OCI-LY3 (cell line): ENCODE results near the gene RAD54L2.
"Not testable (repeated sequence)": the region's sequence is repeated elsewhere in the genome, so short reads cannot be mapped to it uniquely, and the experiment has no call there.

ENCODE experiments used
- H2AFZ ChIP-seq: fragments of 200-600, 300-600 bp; shearing (Covaris generic); 2 replicates; pipeline ENCODE4 v1.6.0; 2014; ENCODE audit warnings: antibody characterized with exemption, low read depth, low read length
- H3K27ac ChIP-seq: fragments of 200-600, 300-600 bp; sonication (generic); 2 replicates; pipeline ENCODE4 v1.5.1; 2014; ENCODE audit warnings: mild to moderate bottlenecking, low read length, moderate library complexity, mixed read lengths
- H3K27me3 ChIP-seq: fragments of 200-600, 300-600 bp; sonication (generic); 2 replicates; pipeline ENCODE4 v1.6.1; 2014; ENCODE audit warnings: low read depth, low read length, mixed read lengths
- H3K36me3 ChIP-seq: fragments of 200-600, 300-600 bp; sonication (generic); replicated peaks from 2 replicates; pipeline ENCODE3; 2014; ENCODE audit warnings: low read depth, low read length, mixed read lengths
- H3K4me1 ChIP-seq: fragments of 300-600, 200-600 bp; sonication (generic); 2 replicates; pipeline ENCODE4 v1.6.1; 2014; ENCODE audit warnings: low read length, mixed read lengths
- H3K4me2 ChIP-seq: fragments of 200-600, 300-600 bp; sonication (generic); 2 replicates; pipeline ENCODE4 v1.6.1; 2014; ENCODE audit warnings: low read length, mixed read lengths
- H3K4me3 ChIP-seq: fragments of 300-600, 200-600 bp; sonication (generic); 2 replicates; pipeline ENCODE4 v1.5.1; 2014; ENCODE audit warnings: antibody characterized with exemption, mild to moderate bottlenecking, low read length, moderate library complexity
- H3K79me2 ChIP-seq: fragments of 300-600, 200-600 bp; shearing (Covaris generic); 2 replicates; pipeline ENCODE4 v1.6.1; 2014; ENCODE audit warnings: mild to moderate bottlenecking, low read length, mixed read lengths
- H3K9ac ChIP-seq: fragments of 300-600, 200-600 bp; shearing (Covaris generic); 2 replicates; pipeline ENCODE4 v1.6.0; 2014; ENCODE audit warnings: mild to moderate bottlenecking, low read length, moderate library complexity
- H3K9me3 ChIP-seq: fragments of 200-600, 300-600 bp; shearing (Covaris generic); 2 replicates; pipeline ENCODE4 v1.6.1; 2014; ENCODE audit warnings: low read length, mixed read lengths; ENCODE audit not compliant: insufficient read depth
- H4K20me1 ChIP-seq: fragments of 200-600, 300-600 bp; sonication (generic); 2 replicates; pipeline ENCODE4 v1.6.1; 2016; ENCODE audit warnings: low read length, mixed read lengths; ENCODE audit not compliant: insufficient read depth
- EZH2phosphoT487 ChIP-seq: fragments of 200-600 bp; shearing (Covaris generic); IDR thresholded peaks from 2 replicates; pipeline ENCODE4 v1.6.1; 2018; ENCODE audit warnings: antibody characterized with exemption, mixed run types, low read depth
- TF ChIP-seq, protein P1 (sequence below): fragments of 200-600, 300-600 bp; sonication (generic); IDR thresholded peaks from 2 replicates; pipeline ENCODE4 v1.5.1; 2014; ENCODE audit warnings: antibody characterized with exemption, low read length, low read depth

The RAD54L2 gene

DNA sequence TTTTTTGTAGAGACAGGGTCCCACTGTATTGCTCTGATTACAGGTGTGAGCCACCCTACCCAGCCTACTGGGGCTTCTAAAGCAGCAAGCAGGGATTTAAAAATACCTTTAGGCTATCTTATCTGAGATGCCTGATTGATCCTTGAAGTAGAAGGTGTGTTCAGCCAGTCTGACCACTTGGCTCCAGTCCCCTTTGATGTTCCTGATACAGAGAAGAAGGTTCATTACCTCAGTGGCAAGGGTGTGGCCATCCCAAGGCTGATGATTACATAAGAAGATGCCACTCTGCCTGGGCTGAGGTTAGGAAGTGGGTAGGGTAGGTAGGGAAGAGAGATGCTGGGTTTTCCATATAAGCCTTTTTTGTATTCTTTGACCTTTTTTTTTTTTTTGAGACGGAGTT lies 27.5 kb upstream of the RAD54L2 start:
- Histone ChIP-seq H3K4me1 (no peaks in the 10 kb centered on the region), H3K4me2 (no peak overlapping the region), H3K27me3 (no peaks in the 10 kb centered on the region), H3K27ac (no peak overlapping the region), H3K36me3 (no peaks in the 10 kb centered on the region), H3K79me2 (no peaks in the 10 kb centered on the region), H3K9ac (no peak overlapping the region), H3K9me3 (no peaks in the 10 kb centered on the region), H3K4me3 (no peak overlapping the region), H4K20me1 (no peaks in the 10 kb centered on the region), H2AFZ (no peak overlapping the region)
- TF ChIP-seq, protein P1, sequence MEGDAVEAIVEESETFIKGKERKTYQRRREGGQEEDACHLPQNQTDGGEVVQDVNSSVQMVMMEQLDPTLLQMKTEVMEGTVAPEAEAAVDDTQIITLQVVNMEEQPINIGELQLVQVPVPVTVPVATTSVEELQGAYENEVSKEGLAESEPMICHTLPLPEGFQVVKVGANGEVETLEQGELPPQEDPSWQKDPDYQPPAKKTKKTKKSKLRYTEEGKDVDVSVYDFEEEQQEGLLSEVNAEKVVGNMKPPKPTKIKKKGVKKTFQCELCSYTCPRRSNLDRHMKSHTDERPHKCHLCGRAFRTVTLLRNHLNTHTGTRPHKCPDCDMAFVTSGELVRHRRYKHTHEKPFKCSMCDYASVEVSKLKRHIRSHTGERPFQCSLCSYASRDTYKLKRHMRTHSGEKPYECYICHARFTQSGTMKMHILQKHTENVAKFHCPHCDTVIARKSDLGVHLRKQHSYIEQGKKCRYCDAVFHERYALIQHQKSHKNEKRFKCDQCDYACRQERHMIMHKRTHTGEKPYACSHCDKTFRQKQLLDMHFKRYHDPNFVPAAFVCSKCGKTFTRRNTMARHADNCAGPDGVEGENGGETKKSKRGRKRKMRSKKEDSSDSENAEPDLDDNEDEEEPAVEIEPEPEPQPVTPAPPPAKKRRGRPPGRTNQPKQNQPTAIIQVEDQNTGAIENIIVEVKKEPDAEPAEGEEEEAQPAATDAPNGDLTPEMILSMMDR, result no peak
- TF ChIP-seq EZH2phosphoT487, result no peak

DNA sequence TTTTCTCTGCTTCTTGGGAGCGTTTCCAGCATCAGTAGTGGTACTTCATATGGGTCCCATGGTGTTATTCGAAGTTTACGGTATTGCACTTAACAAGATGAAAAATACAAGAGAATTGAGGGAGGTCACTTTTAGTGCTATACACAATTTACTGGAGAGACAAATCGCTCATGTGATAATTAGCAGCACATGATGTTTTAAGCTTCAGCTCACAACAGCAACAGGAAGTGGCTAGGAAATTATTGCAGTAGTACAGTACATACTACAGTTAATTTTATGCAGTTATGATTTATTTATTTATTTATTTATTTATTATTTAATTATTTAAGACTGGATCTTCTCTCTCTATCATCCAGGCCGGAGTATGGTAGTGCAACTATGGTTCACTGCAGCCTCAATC lies 24.3 kb upstream of the RAD54L2 start:
- no peak overlapping the region for H3K4me3 ChIP-seq
- no peaks in the 10 kb centered on the region for H3K36me3 ChIP-seq
- no peaks in the 10 kb centered on the region for H3K4me1 ChIP-seq
- no peak overlapping the region for H3K4me2 ChIP-seq
- no peak overlapping the region for H3K9ac ChIP-seq
- no peak overlapping the region for H2AFZ ChIP-seq
- no peaks in the 10 kb centered on the region for H3K27me3 ChIP-seq
- no peaks in the 10 kb centered on the region for H4K20me1 ChIP-seq
- H3K27ac ChIP-seq, result no peak overlapping the region
- no peaks in the 10 kb centered on the region for H3K9me3 ChIP-seq
- TF ChIP-seq EZH2phosphoT487, result no peak
- TF ChIP-seq, protein P1, result no peak
- H3K79me2 ChIP-seq, result no peaks in the 10 kb centered on the region

DNA sequence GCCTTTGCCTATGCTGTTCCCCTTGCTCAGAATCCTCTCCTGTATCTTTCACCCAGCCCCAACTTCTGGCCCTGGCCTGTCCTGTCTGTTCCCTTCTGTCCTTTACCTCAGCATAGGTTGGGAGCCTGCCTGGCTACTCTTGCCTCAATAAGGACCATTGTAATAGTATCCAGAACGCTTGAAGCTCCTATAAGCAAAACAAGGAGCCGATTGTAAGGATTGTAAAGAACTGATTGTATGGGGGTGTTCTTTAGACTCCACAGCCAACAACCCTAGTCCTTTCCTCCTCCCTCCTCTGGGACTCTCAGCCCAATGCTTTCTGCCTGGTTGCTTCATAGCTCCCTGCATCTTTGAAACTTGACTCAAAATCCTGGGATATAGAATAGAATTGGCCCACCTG lies 18.7 kb upstream of the RAD54L2 start:
- TF ChIP-seq, protein P1, result no peak
- TF ChIP-seq EZH2phosphoT487, result no peak
- Histone ChIP-seq H3K27ac (no peak overlapping the region), H3K27me3 (no peaks in the 10 kb centered on the region; the same call in 1 of the 2 replicates), H4K20me1 (no peaks in the 10 kb centered on the region), H3K9me3 (no peaks in the 10 kb centered on the region), H3K79me2 (no peaks in the 10 kb centered on the region), H3K4me3 (no peak overlapping the region), H3K4me2 (no peak overlapping the region), H2AFZ (no peak overlapping the region), H3K9ac (no peak overlapping the region), H3K36me3 (no peaks in the 10 kb centered on the region), H3K4me1 (peaks cover 13% of the 10 kb centered on the region)

DNA sequence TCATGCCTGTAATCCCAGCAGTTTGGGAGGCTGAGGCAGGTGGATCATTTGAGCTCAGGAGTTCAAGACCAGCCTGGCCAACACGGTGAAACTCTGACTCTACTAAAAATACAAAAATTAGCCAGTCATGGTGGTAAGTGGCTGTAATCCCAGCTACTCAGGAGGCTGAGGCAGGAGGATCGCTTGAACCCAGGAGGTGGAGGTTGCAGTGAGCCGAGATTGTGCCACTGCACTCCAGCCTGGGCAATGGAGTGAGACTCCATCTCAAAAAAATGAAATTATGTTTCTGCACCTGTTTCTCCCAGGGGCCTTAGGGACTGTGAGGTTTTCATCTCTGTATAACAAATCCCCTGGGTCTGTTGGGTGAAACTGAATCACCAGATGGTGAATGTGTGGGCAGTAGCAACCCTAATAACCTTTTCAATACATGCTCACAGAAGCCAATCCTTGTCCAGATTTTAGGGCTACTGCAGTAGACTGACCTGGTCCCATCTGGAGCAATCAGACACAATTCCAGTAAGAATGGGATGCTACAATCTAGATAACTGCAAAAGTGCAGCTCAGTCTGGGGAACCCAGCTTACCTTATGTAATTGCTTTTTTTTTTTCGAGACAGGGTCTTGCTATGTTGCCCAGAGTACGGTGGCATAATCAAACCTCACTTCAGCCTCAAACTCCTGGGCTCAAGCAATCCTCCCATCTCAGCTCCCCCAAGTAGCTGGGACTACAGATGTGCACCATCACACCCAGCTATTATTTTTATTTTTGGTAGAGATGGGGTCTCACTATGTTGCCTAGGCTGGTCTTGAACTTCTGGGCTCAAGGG lies 17.4 kb upstream of the RAD54L2 start:
- H3K36me3 ChIP-seq, result not testable (repeated sequence)

More for the DNA sequence above, 17.4 kb upstream of the RAD54L2 start:
- Histone ChIP-seq H3K4me2 (peak overlapping the region; percentile 17; the same call in 1 of the 2 replicates), H3K4me1 (peaks cover 13% of the 10 kb centered on the region)
- H3K27me3 ChIP-seq, H3K9me3 ChIP-seq, H3K79me2 ChIP-seq, H4K20me1 ChIP-seq, H2AFZ ChIP-seq, H3K27ac ChIP-seq, H3K4me3 ChIP-seq, H3K9ac ChIP-seq: not testable (repeated sequence)
